Measurements from ENCODE around the gene PHF21A. TPM values are rescaled to one million over a fixed set of nuclear protein-coding genes. Genes with fewer than 3 reads are reported as not detected.

PHF21A gene
- total and polyA plus RNA-seq, 2 donors: 24.3 to 36.6 TPM

- DNase-seq (ENCODE audit: extremely low spot score): no peak
Observed at GRCh38 chr11:45959851-45960250, 161.4 kb downstream of the PHF21A start.

GRCh38 chr11:45949992-45950407, 171.3 kb downstream of the PHF21A start:
- peaks cover 10% of the 10 kb centered on the region for H3K36me3 ChIP-seq (ENCODE audit: insufficient read depth)
- 83% methylated on average over 1 of the region's 1 CpG for WGBS
- no peak overlapping the region for H3K4me3 ChIP-seq (ENCODE audit: low read depth, low read length)
- no peaks in the 10 kb centered on the region for H3K4me1 ChIP-seq (ENCODE audit: insufficient read depth)
- DNase-seq (ENCODE audit: extremely low spot score): no peak
- H3K27ac ChIP-seq (ENCODE audit: low read depth): peak overlapping the region; percentile 1

More at GRCh38 chr11:45959851-45960250, 161.4 kb downstream of the PHF21A start:
- no peaks in the 10 kb centered on the region for H3K36me3 ChIP-seq (ENCODE audit: insufficient read depth)
- 85% methylated on average over 1 of the region's 1 CpG for WGBS
- no peak overlapping the region for H3K27ac ChIP-seq (ENCODE audit: low read depth)
- H3K4me1 ChIP-seq (ENCODE audit: insufficient read depth): no peaks in the 10 kb centered on the region
- H3K4me3 ChIP-seq (ENCODE audit: low read depth, low read length): no peak overlapping the region

- WGBS: 96% methylated on average over 3 of the region's 3 CpGs
- Histone ChIP-seq H3K4me1 (ENCODE audit: insufficient read depth) (no peaks in the 10 kb centered on the region), H3K36me3 (ENCODE audit: insufficient read depth) (peaks cover 10% of the 10 kb centered on the region), H3K4me3 (ENCODE audit: low read depth, low read length) (no peak overlapping the region), H3K27ac (ENCODE audit: low read depth) (no peak overlapping the region)
- no peak for DNase-seq (ENCODE audit: extremely low spot score)
Observed at GRCh38 chr11:45948356-45948755, 172.9 kb downstream of the PHF21A start.

- H3K27ac ChIP-seq (ENCODE audit: low read depth): no peak overlapping the region
- WGBS: 98% methylated on average over 1 of the region's 1 CpG
- H3K4me1 ChIP-seq (ENCODE audit: insufficient read depth): no peaks in the 10 kb centered on the region
- DNase-seq (ENCODE audit: extremely low spot score): no peak
- H3K36me3 ChIP-seq (ENCODE audit: insufficient read depth): peaks cover 6% of the 10 kb centered on the region
- H3K4me3 ChIP-seq (ENCODE audit: low read depth, low read length): no peak overlapping the region
Observed at GRCh38 chr11:45947885-45948284, 173.4 kb downstream of the PHF21A start.

GRCh38 chr11:45945397-45945999, 175.8 kb downstream of the PHF21A start:
- Histone ChIP-seq H3K27ac (ENCODE audit: low read depth) (no peak overlapping the region), H3K4me1 (ENCODE audit: insufficient read depth) (no peaks in the 10 kb centered on the region), H3K36me3 (ENCODE audit: insufficient read depth) (peaks cover 4% of the 10 kb centered on the region), H3K4me3 (ENCODE audit: low read depth, low read length) (no peak overlapping the region)
- no peak for DNase-seq (ENCODE audit: extremely low spot score)
- 76% methylated on average over 3 of the region's 3 CpGs for WGBS

- 96% methylated on average over 4 of the region's 4 CpGs for WGBS
Observed at GRCh38 chr11:45942381-45942780, 178.9 kb downstream of the PHF21A start.

GRCh38 chr11:45941285-45941684, 180.0 kb downstream of the PHF21A start:
- Histone ChIP-seq H3K36me3 (ENCODE audit: insufficient read depth) (no peaks in the 10 kb centered on the region), H3K4me3 (ENCODE audit: low read depth, low read length) (no peak overlapping the region), H3K4me1 (ENCODE audit: insufficient read depth) (no peaks in the 10 kb centered on the region), H3K27ac (ENCODE audit: low read depth) (no peak overlapping the region)
- DNase-seq (ENCODE audit: extremely low spot score): no peak
- 93% methylated on average over 4 of the region's 4 CpGs for WGBS

More at GRCh38 chr11:45942381-45942780, 178.9 kb downstream of the PHF21A start:
- no peaks in the 10 kb centered on the region for H3K4me1 ChIP-seq (ENCODE audit: insufficient read depth)
- no peak overlapping the region for H3K4me3 ChIP-seq (ENCODE audit: low read depth, low read length)
- H3K36me3 ChIP-seq (ENCODE audit: insufficient read depth): no peaks in the 10 kb centered on the region
- H3K27ac ChIP-seq (ENCODE audit: low read depth): no peak overlapping the region
- DNase-seq (ENCODE audit: extremely low spot score): no peak

- peaks cover 3% of the 10 kb centered on the region for H3K36me3 ChIP-seq (ENCODE audit: insufficient read depth)
- no peaks in the 10 kb centered on the region for H3K4me1 ChIP-seq (ENCODE audit: insufficient read depth)
- no peak overlapping the region for H3K27ac ChIP-seq (ENCODE audit: low read depth)
- no peak overlapping the region for H3K4me3 ChIP-seq (ENCODE audit: low read depth, low read length)
- WGBS: 81% methylated on average over 2 of the region's 2 CpGs
- DNase-seq (ENCODE audit: extremely low spot score): no peak
Observed at GRCh38 chr11:45939836-45940235, 181.4 kb downstream of the PHF21A start.

GRCh38 chr11:45937916-45938315, 183.3 kb downstream of the PHF21A start:
- no peaks in the 10 kb centered on the region for H3K4me1 ChIP-seq (ENCODE audit: insufficient read depth)
- H3K36me3 ChIP-seq (ENCODE audit: insufficient read depth): peaks cover 6% of the 10 kb centered on the region
- H3K4me3 ChIP-seq (ENCODE audit: low read depth, low read length): no peak overlapping the region
- no peak for DNase-seq (ENCODE audit: extremely low spot score)
- 89% methylated on average over 10 of the region's 10 CpGs for WGBS
- H3K27ac ChIP-seq (ENCODE audit: low read depth): no peak overlapping the region

GRCh38 chr11:45936511-45937054, 184.7 kb downstream of the PHF21A start:
- DNase-seq (ENCODE audit: extremely low spot score): no peak
- no peak overlapping the region for H3K4me3 ChIP-seq (ENCODE audit: low read depth, low read length)
- H3K4me1 ChIP-seq (ENCODE audit: insufficient read depth): no peaks in the 10 kb centered on the region
- 85% methylated on average over 4 of the region's 4 CpGs for WGBS
- peaks cover 6% of the 10 kb centered on the region for H3K36me3 ChIP-seq (ENCODE audit: insufficient read depth)
- H3K27ac ChIP-seq (ENCODE audit: low read depth): no peak overlapping the region

GRCh38 chr11:45935349-45936064, 185.7 kb downstream of the PHF21A start:
- Histone ChIP-seq H3K4me3 (ENCODE audit: low read depth, low read length) (no peak overlapping the region), H3K4me1 (ENCODE audit: insufficient read depth) (no peaks in the 10 kb centered on the region), H3K36me3 (ENCODE audit: insufficient read depth) (peaks cover 6% of the 10 kb centered on the region), H3K27ac (ENCODE audit: low read depth) (no peak overlapping the region)
- no peak for DNase-seq (ENCODE audit: extremely low spot score)
- WGBS: 91% methylated on average over 8 of the region's 8 CpGs

- 83% methylated on average over 12 of the region's 12 CpGs for WGBS
- H3K36me3 ChIP-seq (ENCODE audit: insufficient read depth): peaks cover 6% of the 10 kb centered on the region
- no peak overlapping the region for H3K4me3 ChIP-seq (ENCODE audit: low read depth, low read length)
Observed at GRCh38 chr11:45934580-45935318, 186.5 kb downstream of the PHF21A start.

GRCh38 chr11:45933846-45934579, 187.2 kb downstream of the PHF21A start:
- peaks cover 6% of the 10 kb centered on the region for H3K36me3 ChIP-seq (ENCODE audit: insufficient read depth)
- no peak overlapping the region for H3K27ac ChIP-seq (ENCODE audit: low read depth)
- H3K4me1 ChIP-seq (ENCODE audit: insufficient read depth): no peaks in the 10 kb centered on the region
- no peak overlapping the region for H3K4me3 ChIP-seq (ENCODE audit: low read depth, low read length)
- DNase-seq (ENCODE audit: extremely low spot score): no peak
- WGBS: 89% methylated on average over 21 of the region's 21 CpGs

More at GRCh38 chr11:45934580-45935318, 186.5 kb downstream of the PHF21A start:
- DNase-seq (ENCODE audit: extremely low spot score): no peak
- no peaks in the 10 kb centered on the region for H3K4me1 ChIP-seq (ENCODE audit: insufficient read depth)
- H3K27ac ChIP-seq (ENCODE audit: low read depth): no peak overlapping the region

All from urinary bladder (tissue), 4 donors.